ENCODE measurements around the gene USE1.

Gene USE1

GRCh38 chr19:17205237-17206140 is 9.7 kb upstream of the USE1 start:
- DNase-seq, result peak in 2 of 14 donors; percentile 7 to 18

GRCh38 chr19:17206736-17207581 is 8.2 kb upstream of the USE1 start:
- no peak for DNase-seq

GRCh38 chr19:17209126-17210036 is 5.8 kb upstream of the USE1 start:
- no peak for DNase-seq

GRCh38 chr19:17210296-17210695 is 4.9 kb upstream of the USE1 start:
- no peak for DNase-seq

GRCh38 chr19:17211547-17212446 is 3.4 kb upstream of the USE1 start:
- no peak for DNase-seq

GRCh38 chr19:17213334-17213733 is 1.8 kb upstream of the USE1 start:
- DNase-seq, result no peak

GRCh38 chr19:17214508-17215126 is 540 bp upstream of the USE1 start:
- DNase-seq, result no peak

GRCh38 chr19:17216058-17216670 is 1.0 kb downstream of the USE1 start:
- no peak for DNase-seq

- no peak for DNase-seq
Observed at GRCh38 chr19:17219286-17219685, 4.1 kb downstream of the USE1 start.

GRCh38 chr19:17220207-17220758 is 5.1 kb downstream of the USE1 start:
- DNase-seq, result no peak

- no peak for DNase-seq
Observed at GRCh38 chr19:17225053-17225452, 9.9 kb downstream of the USE1 start.

GRCh38 chr19:17226002-17226933 is 11.1 kb downstream of the USE1 start, which contains the start of gene OCEL1:
TSS of gene OCEL1 (plus strand) at chr19:17226226. CDS start at chr19:17226248, 22 bp downstream.
- DNase-seq, result peak; percentile 85 to 99 (median 97)

- no peak for DNase-seq
Observed at GRCh38 chr19:17227798-17228367, 12.7 kb downstream of the USE1 start.

- DNase-seq, result no peak
Observed at GRCh38 chr19:17229890-17230289, 14.7 kb downstream of the USE1 start.

- DNase-seq, result no peak
Observed at GRCh38 chr19:17232258-17232657, 17.1 kb downstream of the USE1 start.

GRCh38 chr19:17234911-17235299 is 19.7 kb downstream of the USE1 start:
- peak in 1 of 14 donors; percentile 15 for DNase-seq

- peak in 6 of 14 donors; percentile 6 to 61 (median 32) for DNase-seq
Observed at GRCh38 chr19:17235300-17235970, 20.3 kb downstream of the USE1 start.
